K562 (cell line): ENCODE results near the gene OTOG. TPM values are rescaled to one million over a fixed set of nuclear protein-coding genes. Genes with fewer than 3 reads are reported as not detected.

Source experiments
- GATAD2A ChIP-seq: fragments of 450-650 bp; IDR thresholded peaks from 2 replicates; pipeline ENCODE4 v1.6.1; 2017
- KAT8 ChIP-seq: fragments of 450-650 bp; IDR thresholded peaks from 2 replicates; pipeline ENCODE4 v1.6.1; 2016; ENCODE audit warnings: low read depth, mild to moderate bottlenecking
- polyA plus RNA-seq, 8 experiments: library from polyadenylated mRNA; depleted of rRNA in 4 of 8; stranded (reverse) in 5 of 8; unstranded in 3 of 8; fragments of >200 nt; fragmentation: Nextera tagmentation in 2 of 8; fragmentation: Illumina TruSeq in 1 of 8; extraction: Ambion mirVana in 2 of 8; extraction: Trizol in 1 of 8; gene quantifications; 2 replicates each; pipeline versions ENCODE4 v1.2.1 to v1.2.3, GENCODE V29; 2011 to 2014; ENCODE audit warnings: inconsistent platforms in 1 of 8, missing spikeins in 1 of 8
- total RNA-seq, 7 experiments: library from RNA; depleted of rRNA in 6 of 7; stranded (reverse); fragments of >200 nt in 6 of 7; fragmentation: Illumina TruSeq in 2 of 7; extraction: Trizol in 2 of 7; gene quantifications; 2 replicates each; pipeline versions ENCODE4 v1.2.1 to v1.2.3, GENCODE V29; 2011 to 2021; ENCODE audit warnings: low replicate concordance in 1 of 7
- TF ChIP-seq, protein P1 (sequence below), 2 experiments: fragments of 450-650 bp in 1 of 2; sonication (generic) in 1 of 2; formaldehyde crosslinking in 1 of 2; IDR thresholded peaks; 2 replicates each; pipeline versions ENCODE4 v1.7.1 to v1.9.0; 2016 to 2022; ENCODE audit warnings: inconsistent platforms in 1 of 2, mild to moderate bottlenecking in 1 of 2, missing genetic modification reagents in 1 of 2
- TF ChIP-seq, protein P2 (sequence below): fragments of 250-450 bp; sonication (Bioruptor Pico); IDR thresholded peaks from 2 replicates; pipeline ENCODE4 v1.4.0; 2020; ENCODE audit warnings: mild to moderate bottlenecking, moderate library complexity
- TF ChIP-seq, protein P3 (sequence below), 3 experiments: fragments of 200-800 bp in 1 of 3; sonication (Bioruptor generic) in 1 of 3; sonication (generic) in 1 of 3; formaldehyde crosslinking in 1 of 3; IDR thresholded peaks; 2 replicates each; pipeline versions ENCODE4 v1.6.1 to v1.8.0; 2016 to 2022; ENCODE audit warnings: mild to moderate bottlenecking in 2 of 3, missing compliant biosample characterization in 2 of 3, missing genetic modification characterization in 2 of 3, missing genetic modification reagents in 1 of 3
- TF ChIP-seq, protein P4 (sequence below), 2 experiments: IDR thresholded peaks; 2 replicates each; pipeline ENCODE4 v1.6.1; 2012; ENCODE audit warnings: improper control_type of control experiment in 2 of 2, low read depth in 2 of 2, low read length in 2 of 2, borderline replicate concordance in 1 of 2

The OTOG gene
- total and polyA plus RNA-seq, 9 of the 15 experiments (the other 6 are each of a cell fraction or from before 2014, with no cell fraction given): not detected

DNA sequence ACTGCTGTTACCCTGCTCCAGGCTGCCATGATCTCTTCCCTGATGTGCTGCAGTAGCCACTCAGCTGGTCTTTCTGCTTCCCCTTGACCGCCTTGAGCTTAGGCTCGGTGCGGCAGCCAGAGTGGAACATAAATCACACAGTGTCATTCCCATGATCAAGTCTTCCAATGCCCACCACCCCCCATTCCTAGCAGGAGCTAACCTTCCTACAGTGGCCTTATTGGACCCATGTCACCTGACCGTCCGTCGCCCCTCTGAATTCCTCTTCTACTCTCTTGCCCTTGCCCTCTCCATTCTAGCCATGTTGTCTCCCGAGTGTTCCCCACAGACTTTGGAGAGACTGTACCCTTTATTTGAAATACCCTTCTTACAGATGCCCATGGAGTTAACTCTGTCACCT, 43.4 kb downstream of the OTOG start (continued):
- TF ChIP-seq, protein P1, sequence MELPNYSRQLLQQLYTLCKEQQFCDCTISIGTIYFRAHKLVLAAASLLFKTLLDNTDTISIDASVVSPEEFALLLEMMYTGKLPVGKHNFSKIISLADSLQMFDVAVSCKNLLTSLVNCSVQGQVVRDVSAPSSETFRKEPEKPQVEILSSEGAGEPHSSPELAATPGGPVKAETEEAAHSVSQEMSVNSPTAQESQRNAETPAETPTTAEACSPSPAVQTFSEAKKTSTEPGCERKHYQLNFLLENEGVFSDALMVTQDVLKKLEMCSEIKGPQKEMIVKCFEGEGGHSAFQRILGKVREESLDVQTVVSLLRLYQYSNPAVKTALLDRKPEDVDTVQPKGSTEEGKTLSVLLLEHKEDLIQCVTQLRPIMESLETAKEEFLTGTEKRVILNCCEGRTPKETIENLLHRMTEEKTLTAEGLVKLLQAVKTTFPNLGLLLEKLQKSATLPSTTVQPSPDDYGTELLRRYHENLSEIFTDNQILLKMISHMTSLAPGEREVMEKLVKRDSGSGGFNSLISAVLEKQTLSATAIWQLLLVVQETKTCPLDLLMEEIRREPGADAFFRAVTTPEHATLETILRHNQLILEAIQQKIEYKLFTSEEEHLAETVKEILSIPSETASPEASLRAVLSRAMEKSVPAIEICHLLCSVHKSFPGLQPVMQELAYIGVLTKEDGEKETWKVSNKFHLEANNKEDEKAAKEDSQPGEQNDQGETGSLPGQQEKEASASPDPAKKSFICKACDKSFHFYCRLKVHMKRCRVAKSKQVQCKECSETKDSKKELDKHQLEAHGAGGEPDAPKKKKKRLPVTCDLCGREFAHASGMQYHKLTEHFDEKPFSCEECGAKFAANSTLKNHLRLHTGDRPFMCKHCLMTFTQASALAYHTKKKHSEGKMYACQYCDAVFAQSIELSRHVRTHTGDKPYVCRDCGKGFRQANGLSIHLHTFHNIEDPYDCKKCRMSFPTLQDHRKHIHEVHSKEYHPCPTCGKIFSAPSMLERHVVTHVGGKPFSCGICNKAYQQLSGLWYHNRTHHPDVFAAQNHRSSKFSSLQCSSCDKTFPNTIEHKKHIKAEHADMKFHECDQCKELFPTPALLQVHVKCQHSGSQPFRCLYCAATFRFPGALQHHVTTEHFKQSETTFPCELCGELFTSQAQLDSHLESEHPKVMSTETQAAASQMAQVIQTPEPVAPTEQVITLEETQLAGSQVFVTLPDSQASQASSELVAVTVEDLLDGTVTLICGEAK (IDR thresholded peaks at IDR 0.05): no peak
- TF ChIP-seq, protein P1 (CRISPR knock-in tag; IDR thresholded peaks at IDR 0.05): no peak
- TF ChIP-seq GATAD2A: no peak
- TF ChIP-seq KAT8: no peak
- TF ChIP-seq, protein P2, sequence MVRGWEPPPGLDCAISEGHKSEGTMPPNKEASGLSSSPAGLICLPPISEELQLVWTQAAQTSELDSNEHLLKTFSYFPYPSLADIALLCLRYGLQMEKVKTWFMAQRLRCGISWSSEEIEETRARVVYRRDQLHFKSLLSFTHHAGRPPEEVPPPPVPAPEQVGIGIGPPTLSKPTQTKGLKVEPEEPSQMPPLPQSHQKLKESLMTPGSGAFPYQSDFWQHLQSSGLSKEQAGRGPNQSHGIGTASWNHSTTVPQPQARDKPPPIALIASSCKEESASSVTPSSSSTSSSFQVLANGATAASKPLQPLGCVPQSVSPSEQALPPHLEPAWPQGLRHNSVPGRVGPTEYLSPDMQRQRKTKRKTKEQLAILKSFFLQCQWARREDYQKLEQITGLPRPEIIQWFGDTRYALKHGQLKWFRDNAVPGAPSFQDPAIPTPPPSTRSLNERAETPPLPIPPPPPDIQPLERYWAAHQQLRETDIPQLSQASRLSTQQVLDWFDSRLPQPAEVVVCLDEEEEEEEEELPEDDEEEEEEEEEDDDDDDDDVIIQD (CRISPR knock-in tag): no peak
- TF ChIP-seq, protein P3, sequence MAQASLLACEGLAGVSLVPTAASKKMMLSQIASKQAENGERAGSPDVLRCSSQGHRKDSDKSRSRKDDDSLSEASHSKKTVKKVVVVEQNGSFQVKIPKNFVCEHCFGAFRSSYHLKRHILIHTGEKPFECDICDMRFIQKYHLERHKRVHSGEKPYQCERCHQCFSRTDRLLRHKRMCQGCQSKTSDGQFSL (CRISPR knock-in tag; IDR thresholded peaks at IDR 0.05): no peak
- TF ChIP-seq, protein P3 (tag; IDR thresholded peaks at IDR 0.05): no peak
- TF ChIP-seq, protein P4, sequence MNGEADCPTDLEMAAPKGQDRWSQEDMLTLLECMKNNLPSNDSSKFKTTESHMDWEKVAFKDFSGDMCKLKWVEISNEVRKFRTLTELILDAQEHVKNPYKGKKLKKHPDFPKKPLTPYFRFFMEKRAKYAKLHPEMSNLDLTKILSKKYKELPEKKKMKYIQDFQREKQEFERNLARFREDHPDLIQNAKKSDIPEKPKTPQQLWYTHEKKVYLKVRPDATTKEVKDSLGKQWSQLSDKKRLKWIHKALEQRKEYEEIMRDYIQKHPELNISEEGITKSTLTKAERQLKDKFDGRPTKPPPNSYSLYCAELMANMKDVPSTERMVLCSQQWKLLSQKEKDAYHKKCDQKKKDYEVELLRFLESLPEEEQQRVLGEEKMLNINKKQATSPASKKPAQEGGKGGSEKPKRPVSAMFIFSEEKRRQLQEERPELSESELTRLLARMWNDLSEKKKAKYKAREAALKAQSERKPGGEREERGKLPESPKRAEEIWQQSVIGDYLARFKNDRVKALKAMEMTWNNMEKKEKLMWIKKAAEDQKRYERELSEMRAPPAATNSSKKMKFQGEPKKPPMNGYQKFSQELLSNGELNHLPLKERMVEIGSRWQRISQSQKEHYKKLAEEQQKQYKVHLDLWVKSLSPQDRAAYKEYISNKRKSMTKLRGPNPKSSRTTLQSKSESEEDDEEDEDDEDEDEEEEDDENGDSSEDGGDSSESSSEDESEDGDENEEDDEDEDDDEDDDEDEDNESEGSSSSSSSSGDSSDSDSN (IDR thresholded peaks at IDR 0.05; ENCODE audit: borderline replicate concordance in 1 of 2, low read depth in 2 of 2, low read length in 2 of 2): no peak
